Erythroblast (primary cell): Measurements from ENCODE around the gene SCG2.
A peak's percentile ranks its signal among the peaks of the same experiment; 100 is the strongest.

Experiments
- DNase-seq, 2 experiments: peaks; one replicate each; lab custom pipeline; 2025; lab: John Stamatoyannopoulos, UW
- GATA1 ChIP-seq: IDR thresholded peaks from 2 replicates; pipeline ENCODE4 v1.6.1; 2011; ENCODE audit warnings: low read depth, mild to moderate bottlenecking, control low read depth, low read length, moderate library complexity
- POLR2A ChIP-seq: IDR thresholded peaks from 2 replicates; pipeline ENCODE4 v1.6.1; 2011; ENCODE audit warnings: mild to moderate bottlenecking, low read length

Gene SCG2, protein sequence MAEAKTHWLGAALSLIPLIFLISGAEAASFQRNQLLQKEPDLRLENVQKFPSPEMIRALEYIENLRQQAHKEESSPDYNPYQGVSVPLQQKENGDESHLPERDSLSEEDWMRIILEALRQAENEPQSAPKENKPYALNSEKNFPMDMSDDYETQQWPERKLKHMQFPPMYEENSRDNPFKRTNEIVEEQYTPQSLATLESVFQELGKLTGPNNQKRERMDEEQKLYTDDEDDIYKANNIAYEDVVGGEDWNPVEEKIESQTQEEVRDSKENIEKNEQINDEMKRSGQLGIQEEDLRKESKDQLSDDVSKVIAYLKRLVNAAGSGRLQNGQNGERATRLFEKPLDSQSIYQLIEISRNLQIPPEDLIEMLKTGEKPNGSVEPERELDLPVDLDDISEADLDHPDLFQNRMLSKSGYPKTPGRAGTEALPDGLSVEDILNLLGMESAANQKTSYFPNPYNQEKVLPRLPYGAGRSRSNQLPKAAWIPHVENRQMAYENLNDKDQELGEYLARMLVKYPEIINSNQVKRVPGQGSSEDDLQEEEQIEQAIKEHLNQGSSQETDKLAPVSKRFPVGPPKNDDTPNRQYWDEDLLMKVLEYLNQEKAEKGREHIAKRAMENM

GRCh38 chr2:223601932-223602666 lies at the start of gene SCG2:
SCG2 (minus strand) TSS chr2:223602361; CDS start chr2:223599282, 3,079 bp downstream.
- peak; percentile 12 to 16 for DNase-seq
- no peak for TF ChIP-seq POLR2A
- no peak for TF ChIP-seq GATA1

- DNase-seq = no peak
Observed at GRCh38 chr2:223649554-223650533, 47.7 kb upstream of the SCG2 start.

GRCh38 chr2:223648755-223649154 lies 46.6 kb upstream of the SCG2 start:
- no peak for DNase-seq
- no peak for TF ChIP-seq GATA1
- no peak for TF ChIP-seq POLR2A

More at GRCh38 chr2:223649554-223650533, 47.7 kb upstream of the SCG2 start:
- no peak for TF ChIP-seq GATA1
- TF ChIP-seq POLR2A = no peak

GRCh38 chr2:223647258-223647952 lies 45.2 kb upstream of the SCG2 start:
- no peak for DNase-seq
- no peak for TF ChIP-seq POLR2A
- no peak for TF ChIP-seq GATA1

DNA sequence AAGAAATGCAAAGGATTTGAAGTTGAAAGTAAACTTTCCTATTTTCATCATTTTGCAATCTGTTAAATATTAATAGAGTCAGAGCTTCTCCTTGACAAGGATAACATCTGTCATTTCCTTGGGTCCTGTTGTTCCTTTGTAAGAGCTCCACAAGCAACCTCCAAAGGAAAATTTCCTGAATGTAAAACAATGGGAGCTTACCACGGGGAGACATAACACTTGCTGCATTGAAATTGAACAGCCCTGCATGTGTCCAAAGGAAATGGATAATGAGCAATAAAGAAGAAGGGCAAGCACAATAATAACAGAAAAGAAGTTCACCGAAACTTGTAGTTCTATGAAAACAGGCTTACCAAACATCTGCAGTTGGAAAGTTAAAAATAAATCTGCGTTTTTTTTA lies 42.0 kb upstream of the SCG2 start:
- no peak for TF ChIP-seq POLR2A
- no peak for TF ChIP-seq GATA1
- DNase-seq = no peak

DNA sequence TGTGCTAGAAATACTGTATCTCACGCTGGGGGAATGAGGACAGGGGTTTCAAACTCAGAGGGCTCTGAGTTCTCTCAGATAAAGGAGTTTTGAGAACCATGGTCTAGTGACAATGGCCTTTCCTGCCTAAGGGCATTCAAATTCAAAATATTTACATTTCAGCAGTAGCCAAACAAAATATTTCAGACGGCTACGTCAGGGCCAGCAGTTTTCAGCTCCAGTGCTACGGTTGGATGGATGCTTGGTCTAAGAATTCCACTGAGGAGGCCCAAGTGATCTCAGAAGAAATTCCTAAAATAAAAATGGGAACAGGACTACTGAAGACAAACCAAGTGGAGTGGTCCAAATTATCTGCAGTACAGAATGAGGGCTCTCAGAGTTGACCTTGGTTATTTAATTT lies 41.1 kb upstream of the SCG2 start:
- TF ChIP-seq POLR2A = no peak
- DNase-seq = no peak

- no peak for TF ChIP-seq GATA1
- no peak for TF ChIP-seq POLR2A
- no peak for DNase-seq
Observed at GRCh38 chr2:223642506-223642905, 40.3 kb upstream of the SCG2 start.

- no peak for TF ChIP-seq POLR2A
- TF ChIP-seq GATA1 = no peak
- no peak for DNase-seq
Observed at GRCh38 chr2:223641082-223641481, 38.9 kb upstream of the SCG2 start.

GRCh38 chr2:223635080-223635479 lies 32.9 kb upstream of the SCG2 start:
- no peak for DNase-seq
- TF ChIP-seq GATA1 = no peak
- TF ChIP-seq POLR2A = no peak

- TF ChIP-seq POLR2A = no peak
- no peak for TF ChIP-seq GATA1
- no peak for DNase-seq
Observed at GRCh38 chr2:223634238-223634637, 32.1 kb upstream of the SCG2 start.

GRCh38 chr2:223633656-223634055 lies 31.5 kb upstream of the SCG2 start:
- no peak for TF ChIP-seq POLR2A
- no peak for TF ChIP-seq GATA1
- DNase-seq = no peak

GRCh38 chr2:223632826-223633225 lies 30.7 kb upstream of the SCG2 start:
- TF ChIP-seq POLR2A (no peak), GATA1 (no peak)
- DNase-seq = no peak

- TF ChIP-seq GATA1 (no peak), POLR2A (no peak)
- DNase-seq = no peak
Observed at GRCh38 chr2:223626716-223627115, 24.6 kb upstream of the SCG2 start.
